H1 (cell line): ENCODE data around the gene DAPK2. TPM values are rescaled to one million over a fixed set of nuclear protein-coding genes. Genes with fewer than 3 reads are reported as not detected.

ENCODE experiments used
- CTCF ChIA-PET: fragments of 300-600 bp; sonication (Branson Sonifier 250); formaldehyde crosslinking; loops from one replicate; lab custom pipeline; 2021; ENCODE audit not compliant: partially characterized antibody; lab: Charles Lee
- POLR2A ChIA-PET: fragments of 300-600 bp; sonication (Branson Sonifier 250); formaldehyde crosslinking; loops from one replicate; lab custom pipeline; 2021; ENCODE audit warnings: inconsistent platforms; ENCODE audit not compliant: partially characterized antibody; lab: Charles Lee
- DNase-seq, 2 experiments: peaks; one replicate each; pipeline versions ENCODE4 v3.0.0 to v3.0.0-alpha.2; 2010 to 2022; ENCODE audit warnings: low spot score in 2 of 2, low read depth in 1 of 2, mixed read lengths in 1 of 2
- FAIRE-seq: peaks from 2 replicates; lab custom pipeline; 2011; peaks lifted over from hg19 to GRCh38; lab: Jason Lieb, UNC
- H2AFZ ChIP-seq: 2 replicates; pipeline ENCODE4 v1.8.1; 2012; ENCODE audit warnings: low read length, inconsistent platforms
- H2AK5ac ChIP-seq: 2 replicates; pipeline ENCODE4 v1.6.1; 2013; ENCODE audit warnings: low read depth, low read length
- H2BK120ac ChIP-seq: replicated peaks from 2 replicates; pipeline ENCODE3; 2013; ENCODE audit warnings: low read depth, low read length, inconsistent platforms
- H2BK12ac ChIP-seq: 2 replicates; pipeline ENCODE4 v1.6.1; 2013; ENCODE audit warnings: low read depth, low read length
- H2BK15ac ChIP-seq: 2 replicates; pipeline ENCODE4 v1.6.1; 2013; ENCODE audit warnings: low read length
- H2BK20ac ChIP-seq: 2 replicates; pipeline ENCODE4 v1.6.1; 2013; ENCODE audit warnings: low read length
- H2BK5ac ChIP-seq: 2 replicates; pipeline ENCODE4 v1.6.1; 2013; ENCODE audit warnings: low read depth, low read length
- H3K14ac ChIP-seq: 2 replicates; pipeline ENCODE4 v1.6.1; 2013; ENCODE audit warnings: inconsistent platforms; ENCODE audit not compliant: insufficient read length
- H3K18ac ChIP-seq: 2 replicates; pipeline ENCODE4 v1.6.1; 2013; ENCODE audit warnings: low read length; ENCODE audit errors: extremely low read depth
- H3K23ac ChIP-seq: 2 replicates; pipeline ENCODE4 v1.6.1; 2013; ENCODE audit warnings: inconsistent platforms; ENCODE audit not compliant: insufficient read length
- H3K23me2 ChIP-seq: 2 replicates; pipeline ENCODE4 v1.6.1; 2013; ENCODE audit warnings: low read depth, low read length
- H3K27ac ChIP-seq: 2 replicates; pipeline ENCODE4 v1.6.1; 2011; ENCODE audit warnings: low read depth, low read length, inconsistent platforms
- H3K27me3 ChIP-seq, 4 experiments: replicated peaks in 1 of 4; 1 replicate in 1 of 4; 2 replicates in 3 of 4; pipeline versions ENCODE4 v1.6.1 to v1.8.1; 2011 to 2013; ENCODE audit warnings: low read length in 3 of 4, mild to moderate bottlenecking in 3 of 4, inconsistent platforms in 2 of 4, mixed read lengths in 2 of 4, moderate library complexity in 1 of 4; ENCODE audit not compliant: control insufficient read depth in 3 of 4, insufficient read depth in 3 of 4; ENCODE audit errors: extremely low read depth in 1 of 4
- H3K36me3 ChIP-seq, 4 experiments: 2 replicates each; pipeline versions ENCODE4 v1.6.1 to v1.8.1; 2011 to 2013; ENCODE audit warnings: mild to moderate bottlenecking in 4 of 4, low read length in 3 of 4, moderate library complexity in 2 of 4, control low read depth in 1 of 4, inconsistent platforms in 1 of 4; ENCODE audit not compliant: insufficient read depth in 4 of 4, control insufficient read depth in 2 of 4
- H3K4ac ChIP-seq: replicated peaks from 2 replicates; pipeline ENCODE3; 2013; ENCODE audit warnings: low read length, low read depth, mixed read lengths, inconsistent platforms; ENCODE audit not compliant: insufficient read length
- H3K4me1 ChIP-seq, 4 experiments: replicated peaks in 1 of 4; 1 replicate in 1 of 4; 2 replicates in 3 of 4; pipeline versions ENCODE4 v1.6.1 to v1.8.1; 2011 to 2013; ENCODE audit warnings: low read length in 3 of 4, inconsistent platforms in 2 of 4, mixed read lengths in 1 of 4; ENCODE audit not compliant: insufficient read depth in 4 of 4, control insufficient read depth in 3 of 4
- H3K4me2 ChIP-seq, 2 experiments: 2 replicates each; pipeline versions ENCODE4 v1.6.1 to v1.8.1; 2011 to 2013; ENCODE audit warnings: low read depth in 2 of 2, low read length in 2 of 2, control low read depth in 1 of 2, inconsistent platforms in 1 of 2, mild to moderate bottlenecking in 1 of 2; ENCODE audit not compliant: insufficient read depth in 1 of 2
- H3K4me3 ChIP-seq, 4 experiments: fragments of 200-600, 300-600 bp in 1 of 4; sonication (generic), shearing (Covaris generic), sonication (Bioruptor Twin) in 1 of 4; 2 replicates each; pipeline versions ENCODE4 v1.5.1 to v1.8.1; 2011 to 2016; ENCODE audit warnings: low read length in 4 of 4, low read depth in 3 of 4, control low read depth in 2 of 4, inconsistent platforms in 2 of 4, mild to moderate bottlenecking in 2 of 4, mixed read lengths in 1 of 4, moderate library complexity in 1 of 4; ENCODE audit not compliant: insufficient read depth in 2 of 4; ENCODE audit errors: extremely low read depth in 1 of 4
- H3K56ac ChIP-seq: replicated peaks from 2 replicates; pipeline ENCODE3; 2013; ENCODE audit warnings: low read depth, mild to moderate bottlenecking, mixed read lengths, low read length, inconsistent platforms; ENCODE audit not compliant: insufficient read length
- H3K79me1 ChIP-seq: 2 replicates; pipeline ENCODE4 v1.6.1; 2013; ENCODE audit warnings: low read depth, low read length, control low read depth
- H3K79me2 ChIP-seq, 2 experiments: 2 replicates each; pipeline versions ENCODE4 v1.6.1 to v1.8.1; 2012 to 2013; ENCODE audit warnings: low read length in 2 of 2, mild to moderate bottlenecking in 2 of 2, inconsistent platforms in 1 of 2; ENCODE audit not compliant: insufficient read depth in 2 of 2, control insufficient read depth in 1 of 2
- H3K9ac ChIP-seq, 4 experiments: replicated peaks in 1 of 4; 1 replicate in 1 of 4; 2 replicates in 3 of 4; pipeline versions ENCODE4 v1.6.1 to v1.8.1; 2011 to 2013; ENCODE audit warnings: low read depth in 3 of 4, low read length in 3 of 4, control low read depth in 2 of 4, mild to moderate bottlenecking in 2 of 4, moderate library complexity in 2 of 4, inconsistent platforms in 1 of 4; ENCODE audit errors: extremely low read depth in 1 of 4
- H3K9me3 ChIP-seq, 2 experiments: 2 replicates each; pipeline versions ENCODE4 v1.6.1 to v1.8.1; 2012 to 2013; ENCODE audit warnings: mild to moderate bottlenecking in 2 of 2, moderate library complexity in 2 of 2, control low read depth in 1 of 2, inconsistent platforms in 1 of 2, low read depth in 1 of 2, low read length in 1 of 2, mixed read lengths in 1 of 2; ENCODE audit not compliant: insufficient read depth in 2 of 2
- H4K20me1 ChIP-seq, 2 experiments: replicated peaks in 1 of 2; 2 replicates each; pipeline versions ENCODE3 to v1.8.1; 2011 to 2013; ENCODE audit warnings: inconsistent platforms in 2 of 2, low read length in 2 of 2, mild to moderate bottlenecking in 1 of 2; ENCODE audit not compliant: insufficient read depth in 2 of 2, control insufficient read depth in 1 of 2
- H4K5ac ChIP-seq: 2 replicates; pipeline ENCODE4 v1.6.1; 2013; ENCODE audit warnings: low read length, low read depth, mixed read lengths, inconsistent platforms; ENCODE audit not compliant: insufficient read length
- H4K8ac ChIP-seq: 2 replicates; pipeline ENCODE4 v1.8.0; 2013; ENCODE audit warnings: mild to moderate bottlenecking, moderate library complexity, low read length, inconsistent platforms; ENCODE audit not compliant: insufficient read depth; ENCODE audit errors: extremely low read depth
- H4K91ac ChIP-seq: replicated peaks from 2 replicates; pipeline ENCODE3; 2013; ENCODE audit warnings: low read length, mixed read lengths, inconsistent platforms; ENCODE audit not compliant: insufficient read length
- ASH2L ChIP-seq: fragments of 200-600, 300-600 bp; sonication (generic); IDR thresholded peaks from one replicate; pipeline ENCODE4 v1.7.1; 2017; ENCODE audit warnings: low read length
- CHD2 ChIP-seq: IDR thresholded peaks from 2 replicates; pipeline ENCODE4 v1.6.1; 2012; ENCODE audit warnings: low read length, improper control_type of control experiment
- KDM1A ChIP-seq: fragments of 200-600, 300-600 bp; sonication (generic); IDR thresholded peaks from 2 replicates; pipeline ENCODE4 v1.7.1; 2016; ENCODE audit warnings: mild to moderate bottlenecking, low read length, borderline replicate concordance
- PHF8 ChIP-seq: fragments of 200-600 bp; sonication (generic); conservative IDR thresholded peaks from 2 replicates; pipeline ENCODE4 v1.7.1; 2012; ENCODE audit warnings: low read depth, mild to moderate bottlenecking, inconsistent platforms, low read length, moderate library complexity
- SAP30 ChIP-seq: fragments of 300-600 bp; sonication (generic); IDR thresholded peaks from 2 replicates; pipeline ENCODE4 v1.7.1; 2012; ENCODE audit warnings: low read length, moderate library complexity, mild to moderate bottlenecking, inconsistent platforms; ENCODE audit not compliant: insufficient read depth, insufficient replicate concordance
- SIX5 ChIP-seq: IDR thresholded peaks from 2 replicates; pipeline ENCODE4 v1.6.1; 2011; ENCODE audit warnings: mild to moderate bottlenecking, low read depth, low read length
- SP2 ChIP-seq: IDR thresholded peaks from 2 replicates; pipeline ENCODE4 v1.6.1; 2012; ENCODE audit warnings: mild to moderate bottlenecking, low read length, inconsistent platforms
- YY1 ChIP-seq: IDR thresholded peaks from 2 replicates; pipeline ENCODE4 v1.6.1; 2011; ENCODE audit warnings: low read depth, mild to moderate bottlenecking, low read length
- WGBS, 2 experiments: shearing (Covaris generic) in 1 of 2; methylation state at CpG; one replicate each; pipeline versions ENCODE4 v1.1.6 to v1.1.7; 2013 to 2015; ENCODE audit warnings: low lambda C conversion rate in 2 of 2, mixed read lengths in 2 of 2, inconsistent platforms in 1 of 2, low coverage in 1 of 2, missing lambda C conversion rate in 1 of 2; ENCODE audit not compliant: insufficient replicate concordance in 2 of 2, insufficient coverage in 1 of 2, insufficient read length in 1 of 2; ENCODE audit errors: extremely low coverage in 1 of 2, missing lambda C conversion rate in 1 of 2; 5-methylcytosine and 5-hydroxymethylcytosine counted together
- polyA plus RNA-seq, 7 experiments: library from polyadenylated mRNA; depleted of rRNA in 3 of 7; stranded (reverse) in 5 of 7; unstranded in 2 of 7; fragments of >200 nt in 5 of 7; fragments of 200-250 nt in 2 of 7; gene quantifications; 1 replicate in 5 of 7; 2 replicates in 1 of 7; 4 replicates in 1 of 7; pipeline versions ENCODE4 v1.2.1 to v1.2.3, GENCODE V29; 2011 to 2013; ENCODE audit warnings: missing spikeins in 2 of 7, mixed read lengths in 2 of 7
- total RNA-seq: library from RNA; stranded (reverse); fragmentation: NEBNext Ultra II Directional; extraction: Animal tissue kit (Norgen Biotek cat#: 25700); gene quantifications from 2 replicates; pipeline ENCODE4 v1.2.1, GENCODE V29; 2021
- TF ChIP-seq, protein P1 (sequence below): IDR thresholded peaks from 2 replicates; pipeline ENCODE4 v1.6.1; 2012; ENCODE audit warnings: inconsistent platforms
- TF ChIP-seq, protein P2 (sequence below): IDR thresholded peaks from 2 replicates; pipeline ENCODE4 v1.6.1; 2011; ENCODE audit warnings: low read length, improper control_type of control experiment

DAPK2 gene
- total and polyA plus RNA-seq, 2 of the 8 experiments (the other 6 are each of a cell fraction or from before 2014, with no cell fraction given), result 1.8 to 2.9 TPM

DNA sequence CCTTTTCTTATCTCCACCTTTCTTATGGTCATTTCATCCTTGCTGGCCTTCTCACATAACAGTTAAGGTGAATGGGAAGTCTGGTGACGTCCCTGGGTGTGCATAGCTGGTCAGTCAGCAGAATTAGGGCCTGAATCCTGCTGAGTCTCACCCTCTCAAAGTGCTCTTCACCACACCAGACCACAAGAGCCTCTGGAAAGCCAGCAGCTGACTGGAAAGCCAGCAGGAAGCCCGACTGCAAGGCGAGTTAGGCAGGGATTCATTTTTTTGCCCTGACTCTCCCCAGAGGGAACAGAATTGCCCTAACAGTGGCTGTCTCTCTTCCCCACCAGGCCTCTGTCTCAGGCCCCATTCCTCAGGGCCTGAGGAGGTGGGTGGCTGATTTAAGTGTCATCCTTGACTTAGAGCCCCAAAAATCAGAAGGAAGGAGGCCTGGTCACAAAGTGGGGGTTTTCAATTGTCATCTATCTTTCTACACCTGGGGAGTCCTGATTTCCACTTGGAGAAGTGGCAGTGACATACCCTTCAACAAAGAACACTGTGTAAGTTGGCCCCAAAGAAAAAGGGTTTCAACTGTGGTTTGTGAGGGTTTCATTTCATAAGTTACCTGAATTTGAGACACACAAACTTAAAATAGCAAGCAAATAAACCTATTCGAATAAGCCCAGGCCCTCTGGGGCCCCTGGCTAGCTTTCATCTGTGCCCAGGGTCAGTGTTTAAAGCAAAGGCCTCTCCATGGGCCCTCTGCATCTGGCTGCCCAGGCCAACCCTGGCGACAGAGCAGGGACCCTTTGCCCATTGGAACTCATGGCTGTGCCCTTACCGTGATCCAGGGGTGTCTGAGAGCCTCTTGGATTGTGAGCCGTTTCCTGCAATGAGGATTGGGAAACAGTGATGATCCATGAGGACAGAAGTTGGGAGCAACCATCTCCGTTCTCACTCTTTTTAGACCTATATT lies 122.0 kb downstream of the DAPK2 start:
- no peaks in the 10 kb centered on the region for H3K79me2 ChIP-seq
- H3K14ac ChIP-seq, result no peak overlapping the region
- ChIA-PET POLR2A (interaction anchor here (0.8 kb wide), 1 partner anchor 82 kb away, joined by 3 read pairs; no protein-coding TSS in a partner anchor), CTCF (interaction anchor here (1.2 to 6.8 kb wide), 4 partner anchors 9 to 21 kb away, joined by 3 to 72 read pairs (median 19); no protein-coding TSS in a partner anchor)
- H3K27ac ChIP-seq, result no peak overlapping the region
- H3K4me1 ChIP-seq, result no peaks in the 10 kb centered on the region; a peak in 1 of 7 replicates
- H4K5ac ChIP-seq, result no peak overlapping the region
- no peak overlapping the region for H2BK15ac ChIP-seq
- H3K9ac ChIP-seq, result no peak overlapping the region; a peak in 1 of 7 replicates
- H4K91ac ChIP-seq, result no peak overlapping the region
- H3K56ac ChIP-seq, result no peak overlapping the region
- H2AK5ac ChIP-seq, result no peak overlapping the region
- no peaks in the 10 kb centered on the region for H3K36me3 ChIP-seq
- H3K79me1 ChIP-seq, result no peaks in the 10 kb centered on the region
- no peak overlapping the region for H2BK20ac ChIP-seq
- no peak overlapping the region for H3K23ac ChIP-seq
- H3K4me2 ChIP-seq, result no peak overlapping the region
- DNase-seq, result no peak
- H3K27me3 ChIP-seq, result no peaks in the 10 kb centered on the region
- no peak overlapping the region for H3K4ac ChIP-seq
- H4K8ac ChIP-seq, result no peak overlapping the region; the same call in 1 of the 2 replicates
- no peak overlapping the region for H2BK5ac ChIP-seq
- no peaks in the 10 kb centered on the region for H3K9me3 ChIP-seq
- WGBS, 2 experiments, result 95% methylated on average over 8 of the region's 8 CpGs; no CpG with 5 or more reads in 1 of the 2 experiments
- H4K20me1 ChIP-seq, result no peaks in the 10 kb centered on the region
- H3K4me3 ChIP-seq, result no peak overlapping the region
- H2AFZ ChIP-seq, result no peak overlapping the region
- H3K23me2 ChIP-seq, result no peaks in the 10 kb centered on the region
- no peak overlapping the region for H2BK120ac ChIP-seq
- H2BK12ac ChIP-seq, result no peak overlapping the region
- no peak overlapping the region for H3K18ac ChIP-seq
- FAIRE-seq, result no peak
- no peak for TF ChIP-seq CHD2
- TF ChIP-seq SP2, result no peak
- no peak for TF ChIP-seq SAP30
- no peak for TF ChIP-seq PHF8
- no peak for TF ChIP-seq YY1
- TF ChIP-seq, protein P1, sequence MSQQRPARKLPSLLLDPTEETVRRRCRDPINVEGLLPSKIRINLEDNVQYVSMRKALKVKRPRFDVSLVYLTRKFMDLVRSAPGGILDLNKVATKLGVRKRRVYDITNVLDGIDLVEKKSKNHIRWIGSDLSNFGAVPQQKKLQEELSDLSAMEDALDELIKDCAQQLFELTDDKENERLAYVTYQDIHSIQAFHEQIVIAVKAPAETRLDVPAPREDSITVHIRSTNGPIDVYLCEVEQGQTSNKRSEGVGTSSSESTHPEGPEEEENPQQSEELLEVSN, result no peak
- TF ChIP-seq KDM1A, result no peak
- TF ChIP-seq SIX5, result no peak
- TF ChIP-seq, protein P2, sequence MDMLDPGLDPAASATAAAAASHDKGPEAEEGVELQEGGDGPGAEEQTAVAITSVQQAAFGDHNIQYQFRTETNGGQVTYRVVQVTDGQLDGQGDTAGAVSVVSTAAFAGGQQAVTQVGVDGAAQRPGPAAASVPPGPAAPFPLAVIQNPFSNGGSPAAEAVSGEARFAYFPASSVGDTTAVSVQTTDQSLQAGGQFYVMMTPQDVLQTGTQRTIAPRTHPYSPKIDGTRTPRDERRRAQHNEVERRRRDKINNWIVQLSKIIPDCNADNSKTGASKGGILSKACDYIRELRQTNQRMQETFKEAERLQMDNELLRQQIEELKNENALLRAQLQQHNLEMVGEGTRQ, result no peak
- no peak for TF ChIP-seq ASH2L
